ENCODE measurements around the gene ZNF391.

The ZNF391 gene

GRCh38 chr6:27426045-27426620 is 37.6 kb downstream of the ZNF391 start:
- Histone ChIP-seq H3K9me2 (replicated peaks; ENCODE audit: low read depth, low read length) (no peaks in the 10 kb centered on the region), H3K27me3 (ENCODE audit: insufficient read depth, low read length, poor library complexity, severe bottlenecking) (no peaks in the 10 kb centered on the region), H3K4me2 (ENCODE audit: low read depth, low read length, poor library complexity, severe bottlenecking) (no peak overlapping the region), H3K9ac (ENCODE audit: low read depth, low read length, poor library complexity, severe bottlenecking) (no peak overlapping the region), H3K9me3 (ENCODE audit: insufficient read depth, low read depth, low read length) (no peaks in the 10 kb centered on the region), H3F3A (ENCODE audit: low read depth) (no peaks in the 10 kb centered on the region), H2AFZ (ENCODE audit: low read length) (no peak overlapping the region), H4K20me1 (ENCODE audit: insufficient read depth, low read length, poor library complexity, severe bottlenecking) (no peaks in the 10 kb centered on the region), H3K4me3 (ENCODE audit: low read length, poor library complexity, severe bottlenecking) (no peak overlapping the region), H3K79me2 (ENCODE audit: insufficient read depth, low read length) (no peaks in the 10 kb centered on the region), H3K36me3 (ENCODE audit: insufficient read depth, low read length) (no peaks in the 10 kb centered on the region), H3K4me1 (ENCODE audit: insufficient read depth, low read length, poor library complexity, severe bottlenecking) (no peaks in the 10 kb centered on the region)
- TF ChIP-seq, protein P1, sequence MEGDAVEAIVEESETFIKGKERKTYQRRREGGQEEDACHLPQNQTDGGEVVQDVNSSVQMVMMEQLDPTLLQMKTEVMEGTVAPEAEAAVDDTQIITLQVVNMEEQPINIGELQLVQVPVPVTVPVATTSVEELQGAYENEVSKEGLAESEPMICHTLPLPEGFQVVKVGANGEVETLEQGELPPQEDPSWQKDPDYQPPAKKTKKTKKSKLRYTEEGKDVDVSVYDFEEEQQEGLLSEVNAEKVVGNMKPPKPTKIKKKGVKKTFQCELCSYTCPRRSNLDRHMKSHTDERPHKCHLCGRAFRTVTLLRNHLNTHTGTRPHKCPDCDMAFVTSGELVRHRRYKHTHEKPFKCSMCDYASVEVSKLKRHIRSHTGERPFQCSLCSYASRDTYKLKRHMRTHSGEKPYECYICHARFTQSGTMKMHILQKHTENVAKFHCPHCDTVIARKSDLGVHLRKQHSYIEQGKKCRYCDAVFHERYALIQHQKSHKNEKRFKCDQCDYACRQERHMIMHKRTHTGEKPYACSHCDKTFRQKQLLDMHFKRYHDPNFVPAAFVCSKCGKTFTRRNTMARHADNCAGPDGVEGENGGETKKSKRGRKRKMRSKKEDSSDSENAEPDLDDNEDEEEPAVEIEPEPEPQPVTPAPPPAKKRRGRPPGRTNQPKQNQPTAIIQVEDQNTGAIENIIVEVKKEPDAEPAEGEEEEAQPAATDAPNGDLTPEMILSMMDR (conservative IDR thresholded peaks at IDR 0.05; ENCODE audit: low read length) = no peak
- TF ChIP-seq EZH2phosphoT487 (IDR thresholded peaks at IDR 0.05; ENCODE audit: borderline replicate concordance) = no peak

- no peaks in the 10 kb centered on the region for H4K20me1 ChIP-seq (ENCODE audit: insufficient read depth, low read length, poor library complexity, severe bottlenecking)
- no peak overlapping the region for H3K4me2 ChIP-seq (ENCODE audit: low read depth, low read length, poor library complexity, severe bottlenecking)
- H3K9me2 ChIP-seq (replicated peaks; ENCODE audit: low read depth, low read length) = no peaks in the 10 kb centered on the region
- H3F3A ChIP-seq (ENCODE audit: low read depth) = no peaks in the 10 kb centered on the region
- no peaks in the 10 kb centered on the region for H3K9me3 ChIP-seq (ENCODE audit: insufficient read depth, low read depth, low read length)
- H2AFZ ChIP-seq (ENCODE audit: low read length) = no peak overlapping the region
- H3K36me3 ChIP-seq (ENCODE audit: insufficient read depth, low read length) = no peaks in the 10 kb centered on the region
- no peak overlapping the region for H3K9ac ChIP-seq (ENCODE audit: low read depth, low read length, poor library complexity, severe bottlenecking)
- H3K4me3 ChIP-seq (ENCODE audit: low read length, poor library complexity, severe bottlenecking) = no peak overlapping the region
- no peaks in the 10 kb centered on the region for H3K79me2 ChIP-seq (ENCODE audit: insufficient read depth, low read length)
- no peak for TF ChIP-seq EZH2phosphoT487 (IDR thresholded peaks at IDR 0.05; ENCODE audit: borderline replicate concordance)
- TF ChIP-seq, protein P1 (conservative IDR thresholded peaks at IDR 0.05; ENCODE audit: low read length) = no peak
- no peaks in the 10 kb centered on the region for H3K4me1 ChIP-seq (ENCODE audit: insufficient read depth, low read length, poor library complexity, severe bottlenecking)
- no peaks in the 10 kb centered on the region for H3K27me3 ChIP-seq (ENCODE audit: insufficient read depth, low read length, poor library complexity, severe bottlenecking)
Observed at GRCh38 chr6:27428502-27428901, 39.9 kb downstream of the ZNF391 start.

DNA sequence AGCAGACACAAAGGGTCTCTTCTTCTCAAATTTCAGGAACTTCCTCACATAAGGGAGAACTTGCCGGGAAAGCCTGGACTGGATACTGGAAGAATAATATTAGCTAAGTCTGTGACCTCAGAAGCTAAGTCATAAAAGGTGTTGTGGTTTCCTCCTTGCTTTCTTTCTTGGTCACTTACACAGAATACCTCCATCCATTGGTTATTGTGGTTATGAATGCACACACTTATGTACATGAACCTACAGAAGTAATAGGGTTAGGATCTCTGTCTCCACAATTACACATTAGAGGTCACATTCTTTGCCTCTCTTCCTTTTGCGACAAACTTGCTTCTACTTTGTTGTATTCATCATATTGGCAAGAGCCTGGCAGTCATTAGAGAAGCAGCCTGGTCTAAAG is 40.4 kb downstream of the ZNF391 start:
- H4K20me1 ChIP-seq (ENCODE audit: insufficient read depth, low read length, poor library complexity, severe bottlenecking) = no peaks in the 10 kb centered on the region
- no peak overlapping the region for H3K4me2 ChIP-seq (ENCODE audit: low read depth, low read length, poor library complexity, severe bottlenecking)
- H2AFZ ChIP-seq (ENCODE audit: low read length) = no peak overlapping the region
- H3K4me3 ChIP-seq (ENCODE audit: low read length, poor library complexity, severe bottlenecking) = no peak overlapping the region
- H3K79me2 ChIP-seq (ENCODE audit: insufficient read depth, low read length) = no peaks in the 10 kb centered on the region
- no peaks in the 10 kb centered on the region for H3F3A ChIP-seq (ENCODE audit: low read depth)
- H3K9ac ChIP-seq (ENCODE audit: low read depth, low read length, poor library complexity, severe bottlenecking) = no peak overlapping the region
- no peaks in the 10 kb centered on the region for H3K9me2 ChIP-seq (replicated peaks; ENCODE audit: low read depth, low read length)
- H3K36me3 ChIP-seq (ENCODE audit: insufficient read depth, low read length) = no peaks in the 10 kb centered on the region
- no peaks in the 10 kb centered on the region for H3K9me3 ChIP-seq (ENCODE audit: insufficient read depth, low read depth, low read length)
- H3K4me1 ChIP-seq (ENCODE audit: insufficient read depth, low read length, poor library complexity, severe bottlenecking) = no peaks in the 10 kb centered on the region
- H3K27me3 ChIP-seq (ENCODE audit: insufficient read depth, low read length, poor library complexity, severe bottlenecking) = no peaks in the 10 kb centered on the region
- TF ChIP-seq, protein P1 (conservative IDR thresholded peaks at IDR 0.05; ENCODE audit: low read length) = no peak
- no peak for TF ChIP-seq EZH2phosphoT487 (IDR thresholded peaks at IDR 0.05; ENCODE audit: borderline replicate concordance)

Data from Loucy (cell line).